AG04450 (cell line): Measurements from ENCODE around the gene NHLRC3. TPM values are rescaled to one million over a fixed set of nuclear protein-coding genes. Genes with fewer than 3 reads are reported as not detected.

Experiments
- CTCF ChIA-PET: fragments of 300-600, 350-600 bp; formaldehyde crosslinking; extraction: SDS; loops from one replicate; lab custom pipeline; 2022; ENCODE audit warnings: antibody characterized with exemption, inconsistent platforms; lab: Charles Lee
- POLR2A ChIA-PET: fragments of 350-600 bp; formaldehyde crosslinking; extraction: SDS; loops from one replicate; lab custom pipeline; 2021; ENCODE audit warnings: antibody characterized with exemption, inconsistent platforms; lab: Yijun Ruan, JAX
- DNase-seq: peaks from one replicate; pipeline ENCODE4 v3.0.0-alpha.2; 2011; ENCODE audit warnings: low read depth, low spot score
- H3K27ac ChIP-seq: one replicate; pipeline ENCODE4 v1.5.1; 2012; ENCODE audit warnings: low read depth, low read length, control low read depth
- H3K27me3 ChIP-seq: one replicate; pipeline ENCODE4 v1.6.0; 2012; ENCODE audit warnings: low read length; ENCODE audit not compliant: control insufficient read depth, insufficient read depth
- H3K4me3 ChIP-seq: 2 replicates; pipeline ENCODE4 v1.5.1; 2011; ENCODE audit warnings: mild to moderate bottlenecking, low read depth, low read length, control low read depth
- H3K9me3 ChIP-seq: 2 replicates; pipeline ENCODE4 v1.5.1; 2012; ENCODE audit warnings: low read length; ENCODE audit not compliant: control insufficient read depth, insufficient read depth
- CTCF ChIP-seq: IDR thresholded peaks from 2 replicates; pipeline ENCODE4 v1.5.1; 2011; ENCODE audit warnings: low read depth, low read length, control low read depth, inconsistent platforms
- polyA plus RNA-seq: library from polyadenylated mRNA; depleted of rRNA; stranded (reverse); fragments of >200 nt; gene quantifications from 2 replicates; pipeline ENCODE4 v1.2.3, GENCODE V29; 2011

Gene NHLRC3
- polyA plus RNA-seq, 1 experiment: 9.9 TPM

DNA sequence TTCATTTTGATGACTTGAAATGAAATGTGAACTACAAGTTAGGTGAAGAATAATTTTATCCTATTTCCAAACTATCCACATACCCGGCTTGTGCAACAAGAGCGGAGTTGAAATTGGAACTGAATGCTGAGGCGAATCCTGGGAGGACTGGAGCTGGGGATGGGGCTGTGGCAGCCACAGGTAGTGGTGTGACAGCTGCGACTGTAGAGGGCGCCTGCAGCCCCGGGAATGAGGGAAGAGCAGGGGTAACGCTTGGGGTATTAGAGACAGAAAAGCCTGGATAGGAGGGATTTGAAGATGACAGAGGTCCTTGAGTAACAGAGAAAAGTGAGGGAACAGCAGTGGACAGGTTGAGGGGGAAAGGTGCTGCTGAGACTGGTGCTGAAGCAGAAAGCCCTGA, 25.6 kb upstream of the NHLRC3 start:
- Histone ChIP-seq H3K4me3 (no peak overlapping the region), H3K27ac (no peak overlapping the region), H3K9me3 (no peaks in the 10 kb centered on the region), H3K27me3 (no peaks in the 10 kb centered on the region)
- no peak for DNase-seq
- ChIA-PET CTCF (no interaction called here), POLR2A (no interaction called here)
- no peak for TF ChIP-seq CTCF

GRCh38 chr13:39013462-39013861, 24.8 kb upstream of the NHLRC3 start:
- no peak overlapping the region for H3K4me3 ChIP-seq
- ChIA-PET POLR2A (no interaction called here), CTCF (no interaction called here)
- no peak overlapping the region for H3K27ac ChIP-seq
- no peaks in the 10 kb centered on the region for H3K9me3 ChIP-seq
- TF ChIP-seq CTCF: no peak
- no peak for DNase-seq
- H3K27me3 ChIP-seq: no peaks in the 10 kb centered on the region

GRCh38 chr13:39016087-39016486, 22.2 kb upstream of the NHLRC3 start:
- POLR2A ChIA-PET: no interaction called here
- H3K9me3 ChIP-seq: no peaks in the 10 kb centered on the region
- H3K4me3 ChIP-seq: no peak overlapping the region
- no peak for TF ChIP-seq CTCF
- CTCF ChIA-PET: interaction anchor here (1.1 to 1.4 kb wide), 3 partner anchors 8 to 116 kb away, joined by 3 to 4 read pairs (median 3); no protein-coding TSS in a partner anchor
- H3K27ac ChIP-seq: no peak overlapping the region
- DNase-seq: no peak
- H3K27me3 ChIP-seq: no peaks in the 10 kb centered on the region

DNA sequence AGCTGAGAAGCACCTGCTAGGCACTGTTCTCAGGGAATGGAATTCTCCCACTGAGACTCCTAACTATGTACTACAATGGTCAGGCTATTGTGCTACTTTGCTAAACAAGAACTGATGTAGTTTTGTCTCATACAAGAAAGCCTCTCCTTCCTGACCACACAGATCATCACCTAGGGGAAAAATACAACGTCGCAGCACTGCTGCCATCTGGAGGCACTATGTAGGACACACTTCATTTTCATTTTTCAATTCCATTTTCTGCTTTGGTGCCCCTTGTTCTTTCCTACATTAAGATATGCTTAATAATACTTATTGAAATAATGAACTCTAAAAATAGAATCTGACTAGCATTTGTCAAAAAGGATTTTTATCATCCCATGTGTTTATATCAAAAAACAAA, 21.5 kb upstream of the NHLRC3 start:
- H3K27me3 ChIP-seq: no peaks in the 10 kb centered on the region
- no peak overlapping the region for H3K4me3 ChIP-seq
- ChIA-PET POLR2A (no interaction called here), CTCF (interaction anchor here (0.6 to 1.4 kb wide), 3 partner anchors 9 to 35 kb away, joined by 3 to 4 read pairs (median 3); no protein-coding TSS in a partner anchor)
- no peak for DNase-seq
- peak; percentile 53 for TF ChIP-seq CTCF
- H3K9me3 ChIP-seq: no peaks in the 10 kb centered on the region
- no peak overlapping the region for H3K27ac ChIP-seq

DNA sequence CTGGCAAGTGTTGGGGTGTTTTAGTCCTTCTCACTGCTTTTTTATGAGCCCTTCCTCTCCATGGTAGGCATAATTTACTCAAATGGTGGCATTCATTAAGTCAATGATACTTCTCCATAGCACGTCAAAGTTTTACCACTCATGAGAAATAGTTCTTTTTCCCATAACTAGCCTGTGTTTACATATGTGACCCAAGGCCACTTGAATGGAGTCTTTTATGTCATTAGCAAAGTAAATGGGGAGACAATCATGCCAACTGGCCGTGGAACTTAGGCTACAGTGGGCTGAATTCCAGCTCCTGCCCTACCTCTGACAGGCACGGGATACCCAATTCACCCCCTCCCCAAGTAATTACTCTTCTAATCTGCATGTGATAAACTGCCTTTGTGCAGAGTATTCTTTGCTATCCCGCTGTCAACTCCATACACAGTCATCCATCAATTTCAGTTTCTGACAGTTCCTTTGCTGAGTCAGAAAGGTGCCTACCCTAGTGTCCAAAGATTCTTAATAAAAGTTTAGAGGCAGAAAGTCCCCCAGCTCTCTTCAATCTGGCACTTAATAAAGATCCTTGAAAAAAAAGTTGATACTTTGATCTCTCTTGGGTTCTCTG, 17.3 kb upstream of the NHLRC3 start:
- Histone ChIP-seq H3K9me3 (no peaks in the 10 kb centered on the region), H3K27ac (no peak overlapping the region), H3K4me3 (no peak overlapping the region), H3K27me3 (no peaks in the 10 kb centered on the region)
- CTCF ChIA-PET: no interaction called here
- no peak for DNase-seq
- POLR2A ChIA-PET: no interaction called here
- no peak for TF ChIP-seq CTCF
